ENCODE measurements around the gene EFNA4. TPM values are rescaled to one million over a fixed set of nuclear protein-coding genes. Genes with fewer than 3 reads are reported as not detected.

The EFNA4 gene
- total RNA-seq, 1 experiment from 2014 or later: 22.7 TPM

DNA sequence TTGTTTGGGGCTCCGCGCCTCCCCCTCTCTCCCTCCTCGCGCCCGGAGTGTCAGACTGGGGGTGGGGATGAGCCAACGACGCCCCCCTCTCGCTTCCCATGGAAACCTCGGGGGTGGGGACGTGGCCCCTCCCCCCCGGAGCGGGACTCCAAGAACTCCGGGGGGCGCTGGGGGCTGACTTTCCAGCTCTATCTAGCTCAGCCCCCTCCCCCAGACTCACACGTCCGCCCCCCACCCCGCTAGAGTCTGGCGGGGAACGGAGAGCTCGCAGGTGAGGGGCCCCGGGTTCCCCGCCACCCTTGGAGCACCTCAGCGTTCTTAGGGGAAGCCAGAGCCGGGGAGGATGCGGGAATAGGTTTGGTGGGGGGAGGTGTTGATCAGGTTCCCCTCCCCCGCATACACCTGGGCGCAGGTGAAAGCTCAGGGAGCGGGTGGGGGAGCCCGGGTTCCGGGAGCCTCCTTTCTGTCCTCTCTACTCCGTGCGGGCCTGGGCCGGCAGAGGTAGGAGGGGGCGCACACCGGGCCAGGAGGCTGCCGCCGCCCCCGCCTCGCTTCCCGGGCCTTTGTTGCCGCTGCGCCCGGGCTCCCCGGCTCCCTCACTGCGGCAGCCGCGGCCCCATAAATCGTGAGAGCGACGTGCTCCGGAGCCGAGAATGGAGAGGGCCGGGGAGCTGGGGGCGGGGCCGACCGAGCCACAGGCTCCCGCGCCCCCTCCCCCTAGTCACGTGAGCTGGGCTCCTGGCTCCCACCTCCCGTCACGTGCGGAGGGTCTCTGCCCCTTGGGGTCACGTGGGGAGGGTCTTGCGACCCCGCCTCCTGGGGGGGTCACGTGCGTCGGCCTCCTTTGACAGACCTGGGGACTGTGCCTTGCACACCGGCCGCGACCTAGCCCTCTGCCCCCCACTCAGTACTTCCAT, 17.0 kb downstream of the EFNA4 start (continued):
- TF ChIP-seq RELA (CRISPR knock-in tag; IDR thresholded peaks at IDR 0.05; ENCODE audit: borderline replicate concordance): no peak
- no peak for TF ChIP-seq ZNF416 (CRISPR knock-in tag; IDR thresholded peaks at IDR 0.05)
- TF ChIP-seq HMGA2 (CRISPR knock-in tag; IDR thresholded peaks at IDR 0.05): no peak
- peak; percentile 68; the same call in 1 of the 2 replicates for TF ChIP-seq FOXP1 (CRISPR knock-in tag; IDR thresholded peaks at IDR 0.05; ENCODE audit: borderline replicate concordance)
- TF ChIP-seq TEAD1 (CRISPR knock-in tag; IDR thresholded peaks at IDR 0.05): no peak; the same call in 1 of the 2 replicates
- TF ChIP-seq, protein P1, sequence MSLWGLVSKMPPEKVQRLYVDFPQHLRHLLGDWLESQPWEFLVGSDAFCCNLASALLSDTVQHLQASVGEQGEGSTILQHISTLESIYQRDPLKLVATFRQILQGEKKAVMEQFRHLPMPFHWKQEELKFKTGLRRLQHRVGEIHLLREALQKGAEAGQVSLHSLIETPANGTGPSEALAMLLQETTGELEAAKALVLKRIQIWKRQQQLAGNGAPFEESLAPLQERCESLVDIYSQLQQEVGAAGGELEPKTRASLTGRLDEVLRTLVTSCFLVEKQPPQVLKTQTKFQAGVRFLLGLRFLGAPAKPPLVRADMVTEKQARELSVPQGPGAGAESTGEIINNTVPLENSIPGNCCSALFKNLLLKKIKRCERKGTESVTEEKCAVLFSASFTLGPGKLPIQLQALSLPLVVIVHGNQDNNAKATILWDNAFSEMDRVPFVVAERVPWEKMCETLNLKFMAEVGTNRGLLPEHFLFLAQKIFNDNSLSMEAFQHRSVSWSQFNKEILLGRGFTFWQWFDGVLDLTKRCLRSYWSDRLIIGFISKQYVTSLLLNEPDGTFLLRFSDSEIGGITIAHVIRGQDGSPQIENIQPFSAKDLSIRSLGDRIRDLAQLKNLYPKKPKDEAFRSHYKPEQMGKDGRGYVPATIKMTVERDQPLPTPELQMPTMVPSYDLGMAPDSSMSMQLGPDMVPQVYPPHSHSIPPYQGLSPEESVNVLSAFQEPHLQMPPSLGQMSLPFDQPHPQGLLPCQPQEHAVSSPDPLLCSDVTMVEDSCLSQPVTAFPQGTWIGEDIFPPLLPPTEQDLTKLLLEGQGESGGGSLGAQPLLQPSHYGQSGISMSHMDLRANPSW (CRISPR knock-in tag; conservative IDR thresholded peaks at IDR 0.05; ENCODE audit: low read depth): no peak
- TF ChIP-seq, protein P2, sequence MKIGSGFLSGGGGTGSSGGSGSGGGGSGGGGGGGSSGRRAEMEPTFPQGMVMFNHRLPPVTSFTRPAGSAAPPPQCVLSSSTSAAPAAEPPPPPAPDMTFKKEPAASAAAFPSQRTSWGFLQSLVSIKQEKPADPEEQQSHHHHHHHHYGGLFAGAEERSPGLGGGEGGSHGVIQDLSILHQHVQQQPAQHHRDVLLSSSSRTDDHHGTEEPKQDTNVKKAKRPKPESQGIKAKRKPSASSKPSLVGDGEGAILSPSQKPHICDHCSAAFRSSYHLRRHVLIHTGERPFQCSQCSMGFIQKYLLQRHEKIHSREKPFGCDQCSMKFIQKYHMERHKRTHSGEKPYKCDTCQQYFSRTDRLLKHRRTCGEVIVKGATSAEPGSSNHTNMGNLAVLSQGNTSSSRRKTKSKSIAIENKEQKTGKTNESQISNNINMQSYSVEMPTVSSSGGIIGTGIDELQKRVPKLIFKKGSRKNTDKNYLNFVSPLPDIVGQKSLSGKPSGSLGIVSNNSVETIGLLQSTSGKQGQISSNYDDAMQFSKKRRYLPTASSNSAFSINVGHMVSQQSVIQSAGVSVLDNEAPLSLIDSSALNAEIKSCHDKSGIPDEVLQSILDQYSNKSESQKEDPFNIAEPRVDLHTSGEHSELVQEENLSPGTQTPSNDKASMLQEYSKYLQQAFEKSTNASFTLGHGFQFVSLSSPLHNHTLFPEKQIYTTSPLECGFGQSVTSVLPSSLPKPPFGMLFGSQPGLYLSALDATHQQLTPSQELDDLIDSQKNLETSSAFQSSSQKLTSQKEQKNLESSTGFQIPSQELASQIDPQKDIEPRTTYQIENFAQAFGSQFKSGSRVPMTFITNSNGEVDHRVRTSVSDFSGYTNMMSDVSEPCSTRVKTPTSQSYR (CRISPR knock-in tag; IDR thresholded peaks at IDR 0.05): peak; percentile 79; the same call in 1 of the 2 replicates
- TF ChIP-seq, protein P3, sequence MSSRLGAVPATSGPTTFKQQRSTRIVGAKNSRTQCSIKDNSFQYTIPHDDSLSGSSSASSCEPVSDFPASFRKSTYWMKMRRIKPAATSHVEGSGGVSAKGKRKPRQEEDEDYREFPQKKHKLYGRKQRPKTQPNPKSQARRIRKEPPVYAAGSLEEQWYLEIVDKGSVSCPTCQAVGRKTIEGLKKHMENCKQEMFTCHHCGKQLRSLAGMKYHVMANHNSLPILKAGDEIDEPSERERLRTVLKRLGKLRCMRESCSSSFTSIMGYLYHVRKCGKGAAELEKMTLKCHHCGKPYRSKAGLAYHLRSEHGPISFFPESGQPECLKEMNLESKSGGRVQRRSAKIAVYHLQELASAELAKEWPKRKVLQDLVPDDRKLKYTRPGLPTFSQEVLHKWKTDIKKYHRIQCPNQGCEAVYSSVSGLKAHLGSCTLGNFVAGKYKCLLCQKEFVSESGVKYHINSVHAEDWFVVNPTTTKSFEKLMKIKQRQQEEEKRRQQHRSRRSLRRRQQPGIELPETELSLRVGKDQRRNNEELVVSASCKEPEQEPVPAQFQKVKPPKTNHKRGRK (CRISPR knock-in tag; IDR thresholded peaks at IDR 0.05; ENCODE audit: borderline replicate concordance): no peak
- TF ChIP-seq ZNF121 (CRISPR knock-in tag; IDR thresholded peaks at IDR 0.05): no peak
- TF ChIP-seq ESRRA (CRISPR knock-in tag; IDR thresholded peaks at IDR 0.05; ENCODE audit: borderline replicate concordance): no peak
- TF ChIP-seq, protein P4, sequence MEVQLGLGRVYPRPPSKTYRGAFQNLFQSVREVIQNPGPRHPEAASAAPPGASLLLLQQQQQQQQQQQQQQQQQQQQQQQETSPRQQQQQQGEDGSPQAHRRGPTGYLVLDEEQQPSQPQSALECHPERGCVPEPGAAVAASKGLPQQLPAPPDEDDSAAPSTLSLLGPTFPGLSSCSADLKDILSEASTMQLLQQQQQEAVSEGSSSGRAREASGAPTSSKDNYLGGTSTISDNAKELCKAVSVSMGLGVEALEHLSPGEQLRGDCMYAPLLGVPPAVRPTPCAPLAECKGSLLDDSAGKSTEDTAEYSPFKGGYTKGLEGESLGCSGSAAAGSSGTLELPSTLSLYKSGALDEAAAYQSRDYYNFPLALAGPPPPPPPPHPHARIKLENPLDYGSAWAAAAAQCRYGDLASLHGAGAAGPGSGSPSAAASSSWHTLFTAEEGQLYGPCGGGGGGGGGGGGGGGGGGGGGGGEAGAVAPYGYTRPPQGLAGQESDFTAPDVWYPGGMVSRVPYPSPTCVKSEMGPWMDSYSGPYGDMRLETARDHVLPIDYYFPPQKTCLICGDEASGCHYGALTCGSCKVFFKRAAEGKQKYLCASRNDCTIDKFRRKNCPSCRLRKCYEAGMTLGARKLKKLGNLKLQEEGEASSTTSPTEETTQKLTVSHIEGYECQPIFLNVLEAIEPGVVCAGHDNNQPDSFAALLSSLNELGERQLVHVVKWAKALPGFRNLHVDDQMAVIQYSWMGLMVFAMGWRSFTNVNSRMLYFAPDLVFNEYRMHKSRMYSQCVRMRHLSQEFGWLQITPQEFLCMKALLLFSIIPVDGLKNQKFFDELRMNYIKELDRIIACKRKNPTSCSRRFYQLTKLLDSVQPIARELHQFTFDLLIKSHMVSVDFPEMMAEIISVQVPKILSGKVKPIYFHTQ (CRISPR knock-in tag; IDR thresholded peaks at IDR 0.05): no peak
- TF ChIP-seq, protein P5, sequence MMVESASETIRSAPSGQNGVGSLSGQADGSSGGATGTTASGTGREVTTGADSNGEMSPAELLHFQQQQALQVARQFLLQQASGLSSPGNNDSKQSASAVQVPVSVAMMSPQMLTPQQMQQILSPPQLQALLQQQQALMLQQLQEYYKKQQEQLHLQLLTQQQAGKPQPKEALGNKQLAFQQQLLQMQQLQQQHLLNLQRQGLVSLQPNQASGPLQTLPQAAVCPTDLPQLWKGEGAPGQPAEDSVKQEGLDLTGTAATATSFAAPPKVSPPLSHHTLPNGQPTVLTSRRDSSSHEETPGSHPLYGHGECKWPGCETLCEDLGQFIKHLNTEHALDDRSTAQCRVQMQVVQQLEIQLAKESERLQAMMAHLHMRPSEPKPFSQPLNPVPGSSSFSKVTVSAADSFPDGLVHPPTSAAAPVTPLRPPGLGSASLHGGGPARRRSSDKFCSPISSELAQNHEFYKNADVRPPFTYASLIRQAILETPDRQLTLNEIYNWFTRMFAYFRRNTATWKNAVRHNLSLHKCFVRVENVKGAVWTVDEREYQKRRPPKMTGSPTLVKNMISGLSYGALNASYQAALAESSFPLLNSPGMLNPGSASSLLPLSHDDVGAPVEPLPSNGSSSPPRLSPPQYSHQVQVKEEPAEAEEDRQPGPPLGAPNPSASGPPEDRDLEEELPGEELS (CRISPR knock-in tag; IDR thresholded peaks at IDR 0.05): peak; percentile 60; the same call in 1 of the 2 replicates
- no peak for TF ChIP-seq CBFB (CRISPR knock-in tag; IDR thresholded peaks at IDR 0.05; ENCODE audit: low read depth)

All from WTC11 (cell line).